Measurements from ENCODE around the gene ODAM. TPM values are rescaled to one million over a fixed set of nuclear protein-coding genes. Genes with fewer than 3 reads are reported as not detected.

ODAM gene
- total RNA-seq, 1 experiment from 2014 or later = not detected

GRCh38 chr4:70251945-70252277, 56.4 kb downstream of the ODAM start:
- CTCF ChIA-PET = no interaction called here

More at GRCh38 chr4:70251945-70252277, 56.4 kb downstream of the ODAM start:
- Histone ChIP-seq H3K27me3 (ENCODE audit: insufficient read depth, low read length) (no peaks in the 10 kb centered on the region), H3K27ac (ENCODE audit: low read depth, low read length) (no peak overlapping the region), H3K79me2 (ENCODE audit: insufficient read depth, low read length) (no peaks in the 10 kb centered on the region), H3K4me2 (ENCODE audit: low read length) (no peak overlapping the region), H3K9ac (ENCODE audit: low read length) (no peak overlapping the region), H3K9me2 (ENCODE audit: insufficient read depth) (no peaks in the 10 kb centered on the region), H3K4me3 (replicated peaks in 1 of 2; ENCODE audit: low read depth in 1 of 2, low read length in 2 of 2) (no peak overlapping the region), H3K36me3 (ENCODE audit: control insufficient read depth in 1 of 2, insufficient read depth in 2 of 2, low read length in 2 of 2) (no peaks in the 10 kb centered on the region), H3K9me3 (ENCODE audit: control insufficient read depth in 1 of 2, insufficient read depth in 1 of 2, low read depth in 1 of 2, low read length in 2 of 2) (no peaks in the 10 kb centered on the region), H3K4me1 (ENCODE audit: control insufficient read depth in 1 of 2, insufficient read depth in 2 of 2, low read length in 2 of 2) (no peaks in the 10 kb centered on the region), H2AFZ (ENCODE audit: low read depth, low read length, poor library complexity, severe bottlenecking) (no peak overlapping the region), H4K20me1 (ENCODE audit: insufficient read depth) (no peaks in the 10 kb centered on the region)
- ATAC-seq = no peak
- DNase-seq (ENCODE audit: low read depth, low spot score) = no peak
- BruUV-seq (replicated peaks) = no TSS peak
- intact Hi-C loops (cut with micrococcal nuclease) = no loop called here
- ChIA-PET POLR2A (no interaction called here), RAD21 (ENCODE audit: low non-redundant PET in 1 of 2, low total read pairs in 2 of 2, uncharacterized antibody in 2 of 2, unreplicated experiment in 2 of 2) (no interaction called here)
- TF ChIP-seq ELF1 (IDR thresholded peaks at IDR 0.05; ENCODE audit: borderline replicate concordance, low read depth) (no peak), CTCF (IDR thresholded peaks at IDR 0.05 in 2 of 3, conservative IDR thresholded peaks at IDR 0.05 in 1 of 3; ENCODE audit: borderline replicate concordance in 1 of 3, insufficient read depth in 1 of 3, low read depth in 2 of 3, low read length in 2 of 3) (no peak), ZNF274 (IDR thresholded peaks at IDR 0.05; ENCODE audit: low read depth, low read length) (no peak), POLR2AphosphoS5 (IDR thresholded peaks at IDR 0.05; ENCODE audit: low read depth, low read length) (no peak), FOSL1 (IDR thresholded peaks at IDR 0.05; ENCODE audit: low read depth) (no peak), RAD21 (IDR thresholded peaks at IDR 0.05; ENCODE audit: low read depth) (no peak), CBX3 (IDR thresholded peaks at IDR 0.05; ENCODE audit: low read depth) (no peak), EGR1 (IDR thresholded peaks at IDR 0.05; ENCODE audit: low read depth) (no peak)

Other genes with a start within 250 kb of the ODAM start
- gene CSN2, start 230.0 kb upstream of the ODAM start, total RNA-seq (2021; ENCODE audit: unreplicated experiment) = not detected
- gene STATH, start 199.8 kb upstream of the ODAM start, total RNA-seq (2021; ENCODE audit: unreplicated experiment) = not detected
- not detected for gene HTN3, start 167.3 kb upstream of the ODAM start, total RNA-seq (2021; ENCODE audit: unreplicated experiment)
- gene HTN1, start 145.3 kb upstream of the ODAM start, total RNA-seq (2021; ENCODE audit: unreplicated experiment) = not detected
- not detected for gene PRR27, start 41.5 kb upstream of the ODAM start, total RNA-seq (2021; ENCODE audit: unreplicated experiment)
- gene FDCSP, start 30.4 kb downstream of the ODAM start, total RNA-seq (2021; ENCODE audit: unreplicated experiment) = not detected
- not detected for gene CSN3, start 46.9 kb downstream of the ODAM start, total RNA-seq (2021; ENCODE audit: unreplicated experiment)
- not detected for gene CABS1, start 139.3 kb downstream of the ODAM start, total RNA-seq (2021; ENCODE audit: unreplicated experiment)
- not detected for gene SMR3A, start 165.0 kb downstream of the ODAM start, total RNA-seq (2021; ENCODE audit: unreplicated experiment)
- not detected for gene SMR3B, start 187.4 kb downstream of the ODAM start, total RNA-seq (2021; ENCODE audit: unreplicated experiment)
- gene OPRPN, start 202.2 kb downstream of the ODAM start, total RNA-seq (2021; ENCODE audit: unreplicated experiment) = not detected

Data from HCT116 (cell line).